GM12878 (cell line): Measurements from ENCODE around the gene TMC4. TPM values are rescaled to one million over a fixed set of nuclear protein-coding genes. Genes with fewer than 3 reads are reported as not detected.
A peak's percentile ranks its signal among the peaks of the same experiment; 100 is the strongest.

ENCODE experiments used
- ATAC-seq: fragments of 200-7000 bp; cut with Tn5 transposase; 3 replicates; pipeline ENCODE4 v1.9.1; 2020; ENCODE audit warnings: mild to moderate bottlenecking, moderate library complexity
- BruUV-seq: library from RNA; stranded (reverse); fragments of 400-500 nt; replicated peaks from 2 replicates; lab custom pipeline; 2021; lab: Mats Ljungman, UMichigan
- CTCF ChIA-PET: fragments of 300-600 bp; sonication (Branson Sonifier 250); formaldehyde crosslinking; extraction: SDS; loops from one replicate; lab custom pipeline; 2021; ENCODE audit warnings: inconsistent platforms; lab: Yijun Ruan, JAX
- POLR2A ChIA-PET: fragments of 350-600 bp; formaldehyde crosslinking; extraction: SDS; loops from one replicate; lab custom pipeline; 2021; ENCODE audit warnings: inconsistent platforms; lab: Charles Lee
- RAD21 ChIA-PET: fragments of 300-600 bp; sonication (Branson Sonifier 250); formaldehyde crosslinking; loops from one replicate; lab custom pipeline; 2023; ENCODE audit warnings: antibody characterized with exemption; ENCODE audit not compliant: unreplicated experiment; lab: Charles Lee
- SMC1A ChIA-PET: fragments of 300-600 bp; sonication (Branson Sonifier 250); formaldehyde crosslinking; loops from one replicate; lab custom pipeline; 2023; ENCODE audit not compliant: unreplicated experiment, uncharacterized antibody; lab: Charles Lee
- DNase-seq: peaks from one replicate; pipeline ENCODE4 v3.0.0-alpha.2; 2011; ENCODE audit warnings: low read depth, low spot score
- FAIRE-seq: peaks from 3 replicates; lab custom pipeline; 2011; peaks lifted over from hg19 to GRCh38; lab: Jason Lieb, UNC
- H2AFZ ChIP-seq: 2 replicates; pipeline ENCODE4 v1.6.0; 2011; ENCODE audit warnings: low read depth, low read length, control low read depth; ENCODE audit not compliant: control insufficient read depth
- H3K27ac ChIP-seq: 2 replicates; pipeline ENCODE4 v1.5.1; 2011; ENCODE audit warnings: control low read depth; ENCODE audit not compliant: control insufficient read depth, insufficient read depth
- H3K27me3 ChIP-seq, 2 experiments: replicated peaks in 1 of 2; 2 replicates each; pipeline versions ENCODE4 v1.6.0 to v1.6.1; 2011; ENCODE audit warnings: low read length in 1 of 2; ENCODE audit not compliant: control insufficient read depth in 2 of 2, insufficient read depth in 2 of 2
- H3K36me3 ChIP-seq, 2 experiments: 2 replicates each; pipeline ENCODE4 v1.5.1; 2011; ENCODE audit warnings: low read length in 1 of 2; ENCODE audit not compliant: control insufficient read depth in 2 of 2, insufficient read depth in 2 of 2
- H3K4me1 ChIP-seq: 2 replicates; pipeline ENCODE4 v1.6.1; 2011; ENCODE audit warnings: mild to moderate bottlenecking, low read length, moderate library complexity, mixed read lengths; ENCODE audit not compliant: control insufficient read depth, insufficient read depth
- H3K4me2 ChIP-seq: 2 replicates; pipeline ENCODE4 v1.6.0; 2011; ENCODE audit warnings: control low read depth; ENCODE audit not compliant: control insufficient read depth, insufficient read depth
- H3K4me3 ChIP-seq: fragments of 200-600 bp; sonication (generic); 2 replicates; pipeline ENCODE4 v1.5.1; 2016
- H3K79me2 ChIP-seq: 2 replicates; pipeline ENCODE4 v1.6.0; 2011; ENCODE audit warnings: low read length; ENCODE audit not compliant: control insufficient read depth, insufficient read depth
- H3K9ac ChIP-seq: 2 replicates; pipeline ENCODE4 v1.8.0; 2011; ENCODE audit warnings: low read length, control low read depth, mixed read lengths; ENCODE audit not compliant: control insufficient read depth, insufficient read depth
- H3K9me3 ChIP-seq: replicated peaks from 3 replicates; pipeline ENCODE4 v1.5.1; 2011; ENCODE audit warnings: mild to moderate bottlenecking, low read length; ENCODE audit not compliant: control insufficient read depth, insufficient read depth
- H4K20me1 ChIP-seq: 2 replicates; pipeline ENCODE4 v1.6.0; 2011; ENCODE audit not compliant: control insufficient read depth, insufficient read depth
- CBFB ChIP-seq: IDR thresholded peaks from 2 replicates; pipeline ENCODE4 v1.6.1; 2016; ENCODE audit warnings: antibody characterized with exemption, low read depth
- NBN ChIP-seq: fragments of 450-650 bp; IDR thresholded peaks from 2 replicates; pipeline ENCODE4 v1.6.1; 2016
- POLR2A ChIP-seq: IDR thresholded peaks from 2 replicates; pipeline ENCODE4 v1.6.1; 2011; ENCODE audit warnings: low read depth, mild to moderate bottlenecking, low read length
- POLR2AphosphoS5 ChIP-seq: IDR thresholded peaks from 2 replicates; pipeline ENCODE4 v1.6.1; 2011; ENCODE audit warnings: mild to moderate bottlenecking, low read length, inconsistent platforms
- RELB ChIP-seq: fragments of 450-650 bp; IDR thresholded peaks from 2 replicates; pipeline ENCODE4 v1.6.1; 2017; ENCODE audit warnings: low read depth, mild to moderate bottlenecking, moderate library complexity
- STAT3 ChIP-seq: IDR thresholded peaks from 2 replicates; pipeline ENCODE4 v1.6.1; 2011; ENCODE audit warnings: low read depth, low read length, improper control_type of control experiment
- whole genome bisulfite sequencing: methylation state at CpG from one replicate; pipeline ENCODE4 v1.1.6; 2016; ENCODE audit warnings: low lambda C conversion rate; ENCODE audit not compliant: insufficient replicate concordance, insufficient coverage; ENCODE audit errors: missing lambda C conversion rate; 5-methylcytosine and 5-hydroxymethylcytosine counted together
- in situ Hi-C: fragments of 300-500 bp; cut with MboI; formaldehyde crosslinking; loops from 9 replicates; pipeline ENCODE4 v1.14.3; 2018; ENCODE audit warnings: mixed read lengths
- intact Hi-C: fragments of 100-400 bp; cut with micrococcal nuclease; formaldehyde crosslinking; loops from one replicate; pipeline ENCODE4 v1.14.2; 2022; ENCODE audit not compliant: unreplicated experiment
- polyA plus RNA-seq, 11 experiments: library from polyadenylated mRNA; depleted of rRNA in 4 of 11; unstranded in 6 of 11; stranded (reverse) in 5 of 11; fragments of >200 nt; fragmentation: Nextera tagmentation in 4 of 11; fragmentation: Illumina TruSeq in 1 of 11; extraction: Ambion mirVana in 4 of 11; extraction: Trizol in 1 of 11; gene quantifications; 1 replicate in 1 of 11; 2 replicates in 10 of 11; pipeline versions ENCODE4 v1.2.1 to v1.2.3, GENCODE V29; 2011 to 2016; ENCODE audit warnings: inconsistent platforms in 2 of 11, missing spikeins in 2 of 11, low read depth in 1 of 11
- total RNA-seq, 4 experiments: library from RNA; depleted of rRNA in 3 of 4; stranded (reverse); fragments of >200 nt in 3 of 4; fragmentation: Illumina TruSeq in 1 of 4; extraction: Trizol in 1 of 4; gene quantifications; 2 replicates each; pipeline versions ENCODE4 v1.2.1 to v1.2.3, GENCODE V29; 2013 to 2021

Gene TMC4
- total and polyA plus RNA-seq, 10 of the 15 experiments (the other 5 are each of a cell fraction or from before 2014, with no cell fraction given), result 0.33 to 0.83 (median 0.74) TPM; not detected in 7

GRCh38 chr19:54158812-54159351 lies 14.1 kb downstream of the TMC4 start (continued):
- TF ChIP-seq RELB (0 out of 2 replicates have a peak, but pooled peaks have one; percentile 19), STAT3 (no peak), POLR2AphosphoS5 (peak; percentile 22; the same call in 1 of the 2 replicates), NBN (0 out of 2 replicates have a peak, but pooled peaks have one; percentile 53)
- TF ChIP-seq, all 136 proteins: peak for 7

- H3K9me3 ChIP-seq, result no peaks in the 10 kb centered on the region
Measured at GRCh38 chr19:54156953-54157352, 16.0 kb downstream of the TMC4 start.

More at GRCh38 chr19:54156953-54157352, 16.0 kb downstream of the TMC4 start:
- H4K20me1 ChIP-seq, result no peaks in the 10 kb centered on the region
- H2AFZ ChIP-seq, result no peak overlapping the region
- TF ChIP-seq CBFB (no peak), POLR2A (0 out of 2 replicates have a peak, but pooled peaks have one; percentile 24)
- TF ChIP-seq, all 136 proteins: peak for 1
- CTCF ChIA-PET, result interaction anchor here (1.1 to 1.9 kb wide), 2 partner anchors 33 to 109 kb away, joined by 3 to 6 read pairs; partner anchors contain the start of gene MBOAT7
- BruUV-seq, result no TSS peak
- RAD21 ChIA-PET, result no interaction called here
- intact Hi-C loops, result no loop called here
- FAIRE-seq (no peak), DNase-seq (no peak), ATAC-seq (no peak)
- Histone ChIP-seq H3K4me3 (no peak overlapping the region), H3K4me2 (no peak overlapping the region), H3K36me3 (peaks cover 17 to 22% of the 10 kb centered on the region in 2 experiments; a peak in 3 of 4 replicates), H3K4me1 (peaks cover 4% of the 10 kb centered on the region; the same call in 1 of the 2 replicates), H3K27ac (no peak overlapping the region), H3K27me3 (no peaks in the 10 kb centered on the region), H3K9ac (no peak overlapping the region), H3K79me2 (peaks cover 8% of the 10 kb centered on the region)
- in situ Hi-C loops, result no loop called here
- SMC1A ChIA-PET, result no interaction called here
- POLR2A ChIA-PET, result interaction anchor here (4.0 kb wide), 1 partner anchor 19 kb away, joined by 30 read pairs; the partner anchor contains the start of gene CNOT3
- 96% methylated on average over 3 of the region's 3 CpGs for WGBS
